ENCODE data around the gene PNO1.
"Not testable (repeated sequence)": the region's sequence is repeated elsewhere in the genome, so short reads cannot be mapped to it uniquely, and the experiment has no call there.

PNO1 gene

DNA sequence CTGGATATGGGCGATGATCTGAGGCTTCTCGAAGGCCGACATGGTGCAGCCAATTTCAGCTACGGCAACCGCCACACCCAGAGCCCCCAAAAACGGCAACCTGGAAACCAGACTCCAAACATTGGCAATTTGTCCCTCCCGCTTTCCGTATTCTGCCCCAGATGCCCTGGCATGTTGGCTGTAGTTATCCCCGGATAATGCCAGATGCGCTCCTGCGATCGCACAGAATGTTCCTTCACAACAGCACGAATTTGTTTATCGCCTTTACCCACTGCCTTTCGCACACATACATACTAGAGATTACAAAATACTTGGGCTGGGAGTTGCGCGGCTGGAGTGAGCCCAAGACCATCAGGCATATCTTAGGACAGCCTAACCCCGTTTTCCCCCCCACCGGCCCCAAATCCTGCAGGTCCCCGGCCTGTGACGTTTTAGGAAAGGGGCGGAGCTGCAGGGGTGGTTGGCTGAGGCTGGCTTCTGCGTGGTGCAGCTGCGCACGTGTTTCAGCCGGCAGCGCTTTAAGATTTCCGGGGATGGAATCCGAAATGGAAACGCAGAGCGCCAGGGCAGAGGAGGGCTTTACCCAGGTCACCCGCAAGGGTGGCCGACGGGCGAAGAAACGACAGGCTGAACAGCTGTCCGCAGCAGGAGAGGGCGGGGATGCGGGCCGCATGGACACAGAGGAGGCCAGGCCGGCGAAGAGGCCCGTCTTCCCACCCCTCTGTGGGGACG lies at the start of gene PNO1:
Gene PNO1, plus strand, starts transcription at position 487 of the 732 bp plus-strand sequence. Its CDS starts 47 bp downstream, at position 534.
- DNase-seq, result peak; percentile 97

DNA sequence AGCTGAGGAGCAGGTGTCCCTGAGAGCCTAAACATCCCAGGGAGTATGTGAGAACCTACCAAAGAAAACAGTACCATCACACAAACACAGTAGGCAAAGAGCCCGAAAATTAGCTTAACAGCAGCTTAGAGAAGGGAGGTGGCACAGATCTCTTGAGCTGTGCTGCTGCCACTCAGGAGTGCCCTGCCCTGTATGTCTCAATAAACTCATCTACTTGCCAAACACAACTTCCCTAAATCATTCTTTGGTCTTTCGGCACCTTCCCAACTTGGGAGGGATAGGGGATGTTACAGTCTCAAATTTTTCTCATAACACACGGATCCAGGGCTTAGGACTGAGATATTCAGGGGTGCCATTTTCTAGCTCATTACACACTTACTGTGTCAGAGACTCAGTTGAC lies 49.6 kb upstream of the PNO1 start:
- DNase-seq, result no peak

DNA sequence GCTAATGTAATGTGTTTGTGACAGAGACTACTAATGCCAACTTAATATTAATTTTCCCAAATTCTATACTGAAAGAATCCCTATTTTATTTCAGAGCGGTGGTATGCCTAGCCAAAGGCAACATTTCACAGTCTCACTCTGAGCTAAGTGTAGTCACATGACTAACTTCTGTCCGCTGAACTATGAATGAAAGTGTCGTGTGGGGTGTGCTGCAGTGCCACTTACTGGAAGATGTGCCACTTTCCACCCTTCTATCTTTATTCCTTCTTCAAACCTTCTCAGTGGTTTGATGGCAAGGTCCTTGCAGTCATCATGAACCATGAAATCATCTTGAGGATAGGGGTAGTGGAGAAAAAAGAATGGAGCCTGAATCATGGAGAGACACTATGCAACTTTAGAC lies 47.6 kb upstream of the PNO1 start:
- DNase-seq, result no peak

DNA sequence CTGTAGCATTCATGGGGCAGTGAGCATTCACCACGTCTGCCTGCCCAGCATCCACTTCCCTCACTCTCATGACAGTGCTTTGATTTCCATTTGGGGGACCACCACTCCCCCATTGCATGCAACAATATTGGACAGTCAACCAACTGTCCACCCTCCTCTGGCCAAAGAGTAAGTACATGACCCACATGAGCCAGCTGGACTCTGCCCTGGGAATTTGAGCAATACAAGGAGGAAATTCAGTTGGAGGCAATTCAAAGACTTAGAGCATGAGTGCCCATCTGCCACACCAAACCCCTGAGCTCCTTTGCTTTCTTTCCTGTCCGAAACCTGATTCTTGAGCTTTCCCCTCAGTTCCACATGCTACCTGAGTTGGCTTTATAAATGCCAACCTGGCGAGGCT lies 41.7 kb upstream of the PNO1 start:
- no peak for DNase-seq

DNA sequence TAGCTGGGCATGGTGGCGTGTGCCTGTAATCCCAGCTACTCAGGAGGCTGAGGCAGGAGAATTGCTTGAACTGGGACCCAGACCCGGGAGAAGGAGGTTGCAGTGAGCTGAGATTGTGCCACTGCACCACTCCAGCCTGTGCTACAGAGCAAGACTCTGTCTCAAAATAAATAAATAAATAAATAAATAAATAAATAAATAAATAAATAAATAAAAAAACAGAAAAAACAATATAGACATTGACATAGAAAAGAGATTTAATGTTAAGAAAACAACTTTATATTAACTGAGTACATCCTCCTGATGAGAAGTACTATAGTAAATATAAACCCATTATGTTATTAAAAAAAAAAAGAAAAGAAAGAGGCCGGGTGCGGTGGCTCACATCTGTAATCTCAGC lies 39.8 kb upstream of the PNO1 start:
- DNase-seq, result not testable (repeated sequence)

DNA sequence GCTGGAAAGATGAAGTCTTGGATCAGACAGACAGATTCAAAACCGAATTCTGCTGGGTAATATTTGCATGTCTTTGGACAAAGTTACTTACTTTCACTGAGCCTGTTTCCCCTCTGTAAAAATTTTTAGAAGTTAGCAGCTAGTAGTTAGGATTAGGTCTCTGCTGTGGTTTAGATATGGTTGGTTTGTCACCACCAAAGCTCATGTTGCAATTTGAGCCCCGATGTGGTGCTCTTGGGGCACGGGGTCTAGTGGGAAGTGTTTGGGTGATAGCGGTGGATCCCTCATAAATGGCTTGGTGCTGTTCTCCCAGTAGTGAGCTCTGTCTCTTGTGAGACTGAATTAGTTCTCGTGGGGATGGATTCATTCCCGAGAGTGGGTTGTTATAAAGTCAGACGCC lies 38.9 kb upstream of the PNO1 start:
- DNase-seq, result no peak

DNA sequence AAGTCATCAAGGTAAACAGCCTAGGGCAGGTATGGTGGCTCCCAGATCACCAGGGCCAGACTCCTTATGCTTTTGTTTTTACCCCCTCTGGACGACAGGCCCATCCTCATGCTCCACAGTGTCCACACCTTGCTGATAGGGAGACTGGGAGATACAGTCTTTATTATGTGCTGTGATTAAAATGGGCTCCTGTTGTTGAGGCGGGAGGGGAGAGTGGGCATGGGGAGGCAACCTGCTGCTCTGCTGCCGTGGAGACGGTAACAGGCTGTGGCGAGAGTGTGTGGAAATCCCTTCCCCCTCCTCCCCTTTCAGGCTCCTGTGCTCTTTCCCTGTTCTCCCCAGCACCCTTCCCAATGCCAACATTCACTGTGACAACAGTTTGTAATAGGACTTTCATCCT lies 38.2 kb upstream of the PNO1 start:
- no peak for DNase-seq

DNA sequence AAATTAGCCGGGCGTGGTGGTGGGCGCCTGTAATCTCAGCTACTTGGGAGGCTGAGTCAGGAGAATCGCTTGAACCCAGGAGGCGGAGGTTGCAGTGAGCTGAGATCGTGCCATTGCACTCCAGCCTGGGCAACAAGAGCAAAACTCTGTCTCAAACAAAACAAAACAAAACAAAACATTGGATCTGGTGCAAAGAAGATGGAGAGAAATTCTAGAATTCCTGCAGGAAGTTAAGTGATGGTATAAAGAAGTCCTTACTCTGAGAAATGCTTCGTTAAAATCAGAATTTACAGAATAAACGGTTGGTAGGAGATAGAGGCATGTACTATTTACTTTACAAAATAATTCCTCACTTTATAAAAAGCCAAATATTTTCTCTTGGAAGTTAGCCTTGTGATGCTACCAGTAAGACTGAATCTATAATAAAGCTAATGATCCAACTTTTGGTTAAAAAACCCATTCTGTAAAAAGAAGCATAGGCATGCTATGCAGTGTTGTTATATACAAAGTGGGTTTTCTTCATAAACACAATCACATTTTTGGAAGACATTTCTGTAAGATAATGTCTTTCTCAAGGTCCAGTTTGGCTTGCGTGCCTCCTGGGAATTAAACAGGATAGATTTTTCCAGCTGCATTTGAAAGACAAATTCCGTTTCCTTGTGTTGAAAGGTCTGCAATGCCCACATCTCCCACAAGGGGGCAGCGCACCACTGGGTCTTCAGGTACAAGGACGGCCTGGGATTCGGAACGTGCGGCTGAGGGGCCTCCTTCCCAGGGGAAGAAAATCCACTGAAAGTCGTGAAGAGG lies 35.6 kb upstream of the PNO1 start:
- DNase-seq, result peak; percentile 89

DNA sequence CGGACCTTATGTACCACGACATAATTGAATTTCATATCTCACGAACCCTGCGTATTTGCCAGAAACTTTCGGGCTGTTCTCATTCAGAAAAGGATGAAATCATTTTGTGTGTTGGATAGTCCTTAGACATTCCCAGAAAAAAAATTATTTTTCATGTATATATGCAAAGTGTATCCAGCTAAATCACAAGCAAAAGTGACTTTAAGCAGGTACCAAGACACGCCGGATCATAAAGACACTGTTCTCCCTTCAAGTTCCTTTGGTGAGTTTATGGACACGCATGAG lies 35.1 kb upstream of the PNO1 start:
- DNase-seq, result no peak

DNA sequence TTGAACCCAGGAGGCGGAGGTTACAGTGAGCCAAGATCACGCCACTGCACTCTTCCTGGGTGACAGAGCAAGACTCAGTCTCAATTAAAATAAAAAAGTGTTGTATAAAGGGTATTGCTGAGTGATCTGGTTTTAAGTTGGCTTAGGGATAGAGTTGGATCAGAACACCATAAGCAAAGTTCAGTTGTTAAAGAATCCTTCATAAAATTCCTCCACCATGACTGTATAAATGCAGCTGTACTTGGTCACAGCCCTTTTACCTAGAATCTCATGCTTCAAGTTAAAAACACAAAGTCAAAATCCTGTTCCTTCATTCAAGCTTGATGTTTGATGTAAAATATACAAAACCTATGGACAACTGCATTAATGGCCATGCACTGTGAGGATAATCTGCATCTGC lies 33.4 kb upstream of the PNO1 start:
- no peak for DNase-seq

DNA sequence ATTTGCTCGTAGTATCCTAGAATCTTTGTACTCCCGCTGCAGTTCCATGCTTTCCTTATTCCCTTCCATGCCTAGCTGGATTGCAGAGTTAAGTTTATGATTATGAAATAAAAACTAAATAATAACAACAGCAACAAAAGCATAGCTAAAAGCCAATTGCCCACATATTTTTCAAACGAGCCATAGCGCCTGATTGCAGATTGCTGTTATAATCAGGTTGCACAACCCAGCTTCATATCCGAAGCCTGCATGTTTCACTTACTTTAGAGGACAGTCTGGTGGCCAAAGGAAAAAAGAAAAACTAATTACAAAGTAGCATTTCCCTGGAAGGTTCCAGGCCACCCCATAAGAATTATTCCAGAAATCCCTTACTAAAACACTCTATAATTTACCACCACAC lies 31.9 kb upstream of the PNO1 start:
- DNase-seq, result no peak

DNA sequence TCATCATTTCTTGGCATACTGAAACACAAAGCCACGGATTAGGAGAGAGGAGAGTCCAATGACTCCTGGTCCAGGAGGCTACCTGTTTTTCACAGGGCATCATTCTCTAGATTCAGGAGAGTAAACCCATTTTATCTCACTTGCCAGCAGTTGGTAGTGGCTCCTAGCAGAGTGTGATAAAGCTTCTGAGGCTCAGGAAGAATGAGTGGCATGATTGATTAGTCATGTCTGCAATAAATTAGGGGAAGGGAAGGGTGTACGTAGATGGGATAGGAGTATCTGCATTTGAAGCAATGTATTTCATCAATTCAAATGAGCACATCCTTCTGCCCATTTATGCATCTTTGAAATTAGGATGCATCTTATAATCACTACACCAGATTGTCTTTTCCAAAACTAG lies 31.1 kb upstream of the PNO1 start:
- DNase-seq, result no peak

DNA sequence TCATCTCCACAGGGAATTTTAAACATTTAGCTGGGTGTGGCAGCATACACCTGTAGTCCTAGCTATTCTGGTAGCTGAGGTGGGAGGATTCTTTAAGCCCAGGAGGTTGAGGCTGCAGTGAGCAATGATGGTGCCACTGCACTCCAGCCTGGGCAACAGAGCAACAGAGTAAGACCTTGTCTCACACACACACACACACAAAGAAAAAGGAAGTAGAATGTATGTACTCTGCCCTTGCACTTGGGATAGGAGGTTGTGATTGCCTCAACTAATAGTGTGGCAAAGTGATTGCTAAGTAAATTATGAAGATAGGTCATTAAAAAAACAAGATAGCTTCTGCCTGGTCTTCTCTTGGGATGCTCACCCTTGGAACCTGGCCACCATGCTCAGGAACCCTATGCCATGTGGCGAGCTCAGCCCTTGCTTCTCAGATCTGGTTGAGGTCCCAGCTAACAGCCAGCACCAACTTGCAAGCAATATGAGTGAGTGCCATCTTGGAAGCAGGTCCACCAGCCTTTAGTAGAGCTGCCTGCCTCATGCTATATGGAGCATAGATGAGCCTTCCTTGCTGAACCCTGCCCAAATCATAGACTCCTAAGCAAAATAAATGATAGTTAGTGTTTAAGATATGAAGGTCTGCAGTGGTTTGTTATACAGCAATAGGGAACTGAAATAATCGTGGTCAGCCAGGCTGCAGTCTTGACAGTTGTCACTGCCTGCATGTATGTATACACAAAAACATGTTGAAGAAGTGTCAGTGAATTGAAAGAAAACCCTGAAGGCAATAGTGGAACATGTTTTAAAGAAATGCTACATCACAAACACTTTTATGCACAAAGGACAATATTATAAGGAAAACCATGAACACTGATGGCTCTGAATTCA lies 30.1 kb upstream of the PNO1 start:
- DNase-seq, result no peak

DNA sequence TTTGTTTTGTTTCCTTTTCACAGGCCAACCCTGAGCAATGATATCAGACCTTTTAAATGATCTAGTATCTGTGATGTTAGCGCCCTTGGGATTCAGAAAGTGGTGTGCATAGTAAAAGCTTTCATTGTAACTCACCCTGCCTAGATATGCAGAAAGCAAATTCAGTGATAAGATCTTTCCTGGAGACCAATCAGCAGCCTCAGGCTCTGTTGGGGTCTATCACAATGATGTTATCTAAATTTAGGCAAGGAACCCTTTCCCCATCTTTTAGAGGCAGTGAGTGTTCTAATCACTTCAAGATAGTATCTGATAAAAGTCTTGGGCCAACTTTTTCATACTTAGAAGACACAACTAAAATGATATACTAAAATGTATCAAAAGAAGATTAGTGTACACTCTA lies 23.6 kb upstream of the PNO1 start:
- no peak for DNase-seq

DNA sequence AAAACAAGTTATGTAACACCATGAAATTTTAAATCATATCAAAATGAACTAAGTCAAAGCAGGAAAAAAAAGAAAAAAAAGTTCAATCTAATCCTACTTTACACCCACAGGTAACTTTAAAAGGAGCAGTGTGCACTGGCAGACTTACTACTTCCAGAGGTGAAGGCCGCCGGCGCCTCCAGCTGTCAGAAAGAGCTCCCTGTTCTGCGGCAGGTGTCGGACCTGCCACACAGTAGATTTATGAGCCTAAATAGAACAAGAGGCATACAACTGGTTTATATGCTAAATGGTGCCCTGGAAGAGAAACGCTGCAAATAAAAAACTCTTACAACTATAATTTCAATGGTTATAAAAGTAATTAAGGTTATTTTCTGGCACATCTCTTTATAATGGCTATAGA lies 23.1 kb upstream of the PNO1 start:
- no peak for DNase-seq

DNA sequence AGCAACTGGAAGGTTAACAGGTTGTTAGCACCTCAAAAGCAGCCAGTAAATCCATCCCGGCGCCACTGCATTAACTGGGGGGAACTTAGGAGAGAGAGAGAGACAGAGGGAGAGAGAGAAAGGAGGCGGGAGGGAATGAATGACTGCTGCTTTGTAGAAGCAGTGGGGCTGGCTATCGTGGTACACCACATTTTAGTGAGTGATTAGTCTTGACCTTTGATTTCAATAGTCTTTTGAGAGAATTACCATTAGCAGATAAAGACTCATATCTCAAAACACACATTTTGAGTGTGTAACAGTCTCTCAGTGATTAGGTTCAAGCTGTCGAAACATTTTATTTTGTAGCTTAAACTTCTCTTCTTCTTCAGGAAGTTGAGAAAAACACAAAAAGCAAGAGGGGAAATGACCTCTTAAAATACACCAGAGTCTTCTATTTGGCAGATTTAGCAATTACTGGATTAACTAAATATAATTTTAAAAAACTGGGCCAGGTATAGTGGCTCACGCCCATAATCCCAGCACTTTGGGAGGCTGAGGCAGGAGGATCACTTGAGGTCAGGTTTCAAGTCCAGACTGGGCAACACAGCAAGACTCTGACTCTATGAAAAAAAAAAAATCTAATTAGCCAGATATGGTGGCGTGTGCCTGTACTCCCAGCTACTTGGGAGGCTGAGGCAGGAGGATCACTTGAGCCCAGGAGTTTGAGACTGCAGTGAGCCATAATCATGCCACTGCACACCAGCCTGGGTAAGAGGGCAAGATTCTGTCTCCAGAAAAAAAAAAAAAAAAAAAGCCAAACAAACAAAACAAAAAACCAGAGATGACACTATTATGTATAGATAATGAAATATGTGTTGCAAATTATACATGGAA lies 22.0 kb upstream of the PNO1 start:
- DNase-seq, result no peak

DNA sequence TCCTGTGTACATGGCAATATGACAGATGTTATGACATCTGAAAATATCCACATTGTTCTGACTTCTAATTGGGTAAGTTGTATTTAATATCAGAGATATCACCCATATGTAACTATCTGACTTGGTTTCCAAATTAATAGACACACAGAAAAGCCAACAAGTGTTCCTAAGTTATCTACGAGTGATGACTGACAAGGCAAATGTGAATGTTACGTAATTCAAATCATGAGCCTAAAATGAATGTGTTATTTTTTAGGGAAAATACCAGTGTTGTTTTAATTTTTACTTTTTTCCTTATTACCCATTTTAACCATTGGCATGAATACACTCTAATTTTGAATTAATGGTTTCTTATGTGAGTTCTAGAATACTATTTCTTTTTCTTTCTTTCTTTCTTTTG lies 15.8 kb upstream of the PNO1 start:
- DNase-seq, result no peak

DNA sequence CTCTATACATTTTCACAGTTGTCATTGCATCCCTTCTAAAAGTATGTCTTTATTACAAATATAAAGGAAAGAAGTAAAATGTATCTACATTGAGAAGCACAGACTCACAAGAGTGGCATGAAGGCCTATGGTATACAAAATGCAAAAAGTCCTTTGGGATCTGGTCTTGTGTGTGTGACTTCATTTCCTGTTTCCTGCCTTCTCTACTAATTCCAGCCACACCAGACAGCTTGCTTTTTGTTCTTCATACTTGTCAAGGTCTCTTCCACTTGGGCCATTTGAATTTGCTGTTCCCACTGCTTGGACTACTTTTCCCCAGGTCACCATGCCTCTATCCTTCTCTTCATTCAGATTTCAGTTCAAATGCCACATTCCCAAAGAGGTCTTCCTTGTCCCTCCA lies 6.7 kb upstream of the PNO1 start:
- no peak for DNase-seq

DNA sequence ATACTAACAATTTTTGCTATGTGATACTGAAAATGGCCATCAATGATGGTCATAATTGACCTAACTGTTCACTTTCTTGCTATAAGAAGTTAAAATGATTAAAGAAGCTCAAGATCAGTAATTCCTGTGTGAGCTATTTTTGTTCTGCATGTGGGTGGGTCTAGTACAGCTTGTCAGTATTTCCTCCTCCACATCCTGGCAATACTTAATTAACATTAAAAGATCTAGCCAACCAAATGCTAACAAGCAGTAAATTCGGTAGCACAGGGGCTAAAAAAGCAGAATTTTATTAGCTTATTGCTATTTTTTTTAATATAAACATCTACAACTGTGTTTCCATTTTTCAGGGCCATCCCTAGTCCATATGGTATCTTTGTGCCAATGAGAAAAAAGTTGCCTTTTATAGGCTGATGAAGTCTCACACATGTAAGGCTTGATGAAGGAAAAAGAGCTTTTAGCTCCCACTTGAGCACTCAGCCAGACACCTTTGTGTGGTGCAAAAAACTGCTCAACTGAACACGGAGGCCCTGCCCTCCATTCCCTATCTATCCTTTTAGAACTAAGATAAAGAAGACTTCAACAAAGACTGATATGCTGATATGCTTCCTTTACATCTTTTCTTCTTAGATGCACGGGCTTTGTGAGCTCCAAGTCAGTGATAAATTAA lies 4.9 kb upstream of the PNO1 start:
- no peak for DNase-seq

DNA sequence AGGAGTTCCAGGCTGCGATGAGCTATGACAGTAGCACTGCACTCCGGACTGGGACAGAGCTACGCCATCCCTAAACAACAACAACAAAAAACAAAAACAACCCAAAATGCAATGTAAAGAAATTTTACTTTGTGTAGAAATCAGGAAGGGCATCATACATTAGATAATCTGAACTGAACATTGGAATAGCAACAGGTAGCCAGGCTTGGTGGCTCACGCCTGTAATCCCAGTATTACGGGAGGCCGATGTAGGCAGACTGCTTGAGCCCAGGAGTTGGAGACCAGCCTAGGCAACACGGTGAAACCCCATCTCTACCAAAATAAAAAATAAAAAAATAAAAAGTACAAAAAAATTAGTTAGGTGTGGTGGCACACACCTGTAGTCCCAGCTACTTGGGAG lies 2.1 kb upstream of the PNO1 start:
- DNase-seq, result no peak

DNA sequence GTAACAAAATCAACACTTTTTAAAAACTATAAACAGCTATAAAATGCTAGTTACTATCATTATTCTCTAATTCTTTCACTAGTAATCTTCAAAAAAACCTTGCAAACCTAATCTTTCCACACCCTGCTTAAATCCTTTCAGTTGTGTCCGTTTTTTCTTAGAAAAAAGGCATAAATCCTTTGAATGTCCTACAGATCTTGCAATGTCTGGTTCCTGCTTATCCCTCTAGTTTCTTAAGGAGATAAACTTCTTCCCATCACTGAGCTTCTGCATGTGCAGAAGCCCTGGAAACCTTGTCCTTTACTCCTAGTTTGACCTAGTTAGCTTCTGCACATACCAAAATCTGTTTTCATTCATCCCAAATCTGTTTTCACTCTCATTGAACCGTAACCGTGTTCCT lies 1.3 kb upstream of the PNO1 start:
- DNase-seq, result no peak

DNA sequence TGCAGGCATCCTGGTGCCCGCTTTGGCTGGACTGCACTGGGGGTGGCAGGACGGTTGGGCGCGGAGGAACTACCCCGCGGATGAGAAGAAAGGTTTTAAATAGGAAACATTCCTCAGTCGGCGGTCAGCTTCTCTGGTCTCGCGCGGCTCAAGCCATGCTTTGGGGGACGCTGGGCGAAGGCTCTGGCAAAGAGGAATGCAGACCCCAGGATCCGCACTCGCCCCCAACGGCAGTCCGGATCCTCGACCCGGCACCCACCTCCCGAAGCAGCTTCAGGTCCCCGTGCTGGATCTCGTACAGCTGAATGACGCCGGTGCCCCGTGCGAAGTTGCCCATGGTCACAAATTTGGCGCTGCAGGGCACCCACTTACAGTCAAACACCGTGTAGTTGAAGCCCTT lies 686 bp upstream of the PNO1 start:
- DNase-seq, result no peak

DNA sequence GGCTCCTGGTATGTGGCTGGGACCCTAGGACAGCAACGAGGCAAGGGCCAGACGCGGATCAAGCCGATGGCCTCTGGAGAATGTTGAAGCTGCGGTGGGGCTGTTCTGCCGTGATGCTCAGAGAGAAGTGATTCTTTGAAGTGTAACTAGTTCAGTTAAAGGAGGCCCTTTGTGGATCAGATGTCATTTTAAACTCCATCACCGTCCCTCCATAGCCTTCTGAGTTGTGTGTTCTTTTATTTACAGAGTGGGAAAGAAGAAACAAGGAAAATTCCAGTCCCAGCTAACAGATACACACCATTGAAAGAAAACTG lies 403 bp downstream of the PNO1 start:
- DNase-seq, result no peak

Data from islet precursor cell (in vitro differentiated cells).